HG02610 (cell line): ENCODE measurements around the gene OR56B4.
"Not testable (repeated sequence)": the region's sequence is repeated elsewhere in the genome, so short reads cannot be mapped to it uniquely, and the experiment has no call there.

Source experiments
- ATAC-seq: cut with Tn5 transposase; IDR thresholded peaks from one replicate; pipeline ENCODE4 v1.9.1; 2021; ENCODE audit warnings: mild to moderate bottlenecking, moderate library complexity; ENCODE audit not compliant: unreplicated experiment

Gene OR56B4

GRCh38 chr11:6107384-6107783 lies at the start of gene OR56B4:
Gene OR56B4 (plus strand): TSS chr11:6107684. CDS start chr11:6107779, 95 bp downstream.
- not testable (repeated sequence) for ATAC-seq

GRCh38 chr11:6061475-6061874 lies 46.0 kb upstream of the OR56B4 start:
- ATAC-seq = no peak

DNA sequence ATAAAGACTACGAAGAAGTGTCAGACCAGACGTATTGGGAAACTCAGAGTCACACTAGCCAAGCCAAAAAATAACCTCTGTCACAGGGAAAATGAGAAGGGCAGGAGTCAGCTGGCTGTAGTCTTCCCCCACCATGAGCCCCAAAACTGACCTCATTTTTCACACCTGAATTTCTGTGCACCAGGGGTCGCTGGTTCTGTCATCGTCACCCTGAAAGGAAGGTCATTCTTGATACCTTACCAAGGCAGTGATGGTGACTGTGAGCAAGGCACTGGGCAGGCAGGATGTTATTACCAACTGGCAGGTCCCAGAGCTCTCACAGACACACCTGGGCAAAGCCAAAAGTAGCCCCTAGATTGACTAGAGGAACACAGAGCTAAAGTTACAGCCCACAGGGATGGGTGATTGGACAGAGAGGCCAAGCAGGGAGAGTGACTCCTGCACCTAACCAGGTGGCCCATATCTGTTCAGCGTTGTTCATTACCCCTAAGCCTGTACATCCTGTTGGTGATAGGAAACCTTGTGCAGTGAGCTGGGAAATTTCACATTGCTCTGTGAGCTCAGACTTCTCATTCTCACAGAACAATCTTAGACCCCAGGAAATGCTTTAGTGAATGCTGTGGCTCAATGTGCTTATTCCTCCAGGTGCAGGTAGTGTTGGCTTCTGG lies 44.7 kb upstream of the OR56B4 start:
- peak; percentile 73 for ATAC-seq

- ATAC-seq = no peak
Measured at GRCh38 chr11:6067502-6067901, 40.0 kb upstream of the OR56B4 start.

DNA sequence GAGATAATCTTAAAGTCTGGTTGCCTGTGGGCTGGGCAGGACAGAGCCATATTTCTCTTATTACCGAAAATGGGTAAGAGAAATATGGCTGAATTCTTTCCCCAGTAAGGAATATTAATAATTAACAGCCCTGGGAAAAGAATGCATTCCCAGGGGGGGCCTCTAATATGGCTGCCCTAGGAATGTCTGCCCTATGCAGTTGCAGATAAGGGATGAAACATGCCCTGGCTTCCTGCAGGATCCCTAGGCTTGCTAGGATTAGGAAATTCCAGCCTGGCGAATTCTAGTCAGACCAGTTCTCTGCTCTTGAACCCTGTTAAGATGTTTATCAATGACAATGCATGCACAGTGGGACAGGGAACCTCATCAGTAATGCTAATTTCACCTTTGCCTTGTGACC lies 31.0 kb upstream of the OR56B4 start:
- not testable (repeated sequence) for ATAC-seq

- no peak for ATAC-seq
Measured at GRCh38 chr11:6077723-6078122, 29.8 kb upstream of the OR56B4 start.

DNA sequence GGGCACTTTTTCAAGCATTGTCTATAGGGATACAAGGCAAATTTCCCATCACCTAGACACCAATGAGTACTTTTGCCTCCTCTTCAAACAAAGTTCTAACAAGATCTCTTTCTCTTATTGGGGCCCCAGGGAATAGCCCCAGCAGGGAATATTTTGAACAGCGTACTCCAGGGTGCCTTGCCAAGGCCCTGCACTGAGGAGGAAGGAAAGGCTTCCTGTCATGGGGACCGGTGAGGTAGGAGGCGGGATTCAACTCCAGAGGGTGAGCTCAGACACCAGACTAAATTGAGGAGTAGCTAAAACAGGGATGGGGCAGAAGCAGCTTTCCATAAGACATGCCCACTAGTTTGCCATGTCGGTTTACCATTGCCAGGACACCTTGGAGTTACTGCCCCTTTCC lies 28.0 kb upstream of the OR56B4 start:
- ATAC-seq = no peak

DNA sequence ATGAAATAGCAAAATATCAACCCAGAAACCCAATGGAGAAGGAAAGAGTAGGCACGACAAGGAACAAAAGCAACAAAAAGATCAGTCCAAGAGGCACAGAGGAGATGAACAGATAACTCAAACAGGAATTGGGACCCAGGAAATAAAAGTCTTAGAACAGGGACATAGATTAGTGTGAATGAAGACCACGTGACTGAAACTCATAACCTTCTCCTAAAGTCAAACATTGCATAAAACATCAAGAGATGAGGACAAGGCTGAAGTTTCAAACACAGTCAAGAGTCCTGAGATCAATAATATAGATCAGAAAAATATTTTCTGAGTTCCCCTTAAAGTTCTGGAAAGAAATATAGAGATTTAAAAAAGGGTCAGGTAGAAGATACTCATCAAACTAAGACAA lies 24.4 kb upstream of the OR56B4 start:
- no peak for ATAC-seq

- no peak for ATAC-seq
Measured at GRCh38 chr11:6084587-6084986, 22.9 kb upstream of the OR56B4 start.

- no peak for ATAC-seq
Measured at GRCh38 chr11:6094186-6094585, 13.3 kb upstream of the OR56B4 start.

DNA sequence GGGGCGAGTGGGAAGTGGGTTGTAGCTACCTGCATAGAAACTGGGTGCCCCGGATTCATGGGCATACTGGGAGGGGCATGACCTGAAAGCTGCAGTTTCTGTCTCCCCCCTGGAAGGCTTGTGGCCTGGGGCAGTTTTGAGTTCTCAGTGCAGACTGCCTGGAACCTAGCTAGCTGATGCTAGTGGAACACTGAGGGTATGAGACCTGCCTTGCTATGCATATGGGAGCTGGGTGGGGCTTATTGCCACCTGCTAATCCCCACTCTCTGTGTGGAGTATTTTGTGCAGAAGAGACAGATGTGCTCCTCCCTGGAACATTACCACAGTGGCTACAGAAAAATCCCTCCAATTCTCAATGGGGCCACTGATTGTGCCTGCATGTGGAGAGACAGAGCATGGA lies 11.7 kb upstream of the OR56B4 start:
- ATAC-seq = no peak

DNA sequence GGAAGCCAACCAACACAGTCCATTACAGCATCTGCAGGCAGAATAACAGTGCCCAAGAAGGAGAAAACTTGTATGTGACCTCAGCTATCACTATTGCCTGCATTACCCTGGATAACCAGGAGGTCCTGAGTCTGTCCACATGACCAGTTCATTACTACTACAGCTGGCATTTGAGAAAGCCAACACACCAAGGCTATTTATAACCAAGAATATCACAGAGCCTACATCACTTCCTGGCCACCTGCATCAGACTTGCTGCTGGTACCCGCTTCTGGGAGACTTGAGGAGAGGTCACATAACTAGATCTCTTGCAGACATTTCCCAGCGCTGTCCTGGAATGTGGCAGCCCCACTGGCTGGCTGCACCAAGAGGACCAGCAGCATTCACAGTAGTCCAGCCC lies 11.1 kb upstream of the OR56B4 start:
- no peak for ATAC-seq

DNA sequence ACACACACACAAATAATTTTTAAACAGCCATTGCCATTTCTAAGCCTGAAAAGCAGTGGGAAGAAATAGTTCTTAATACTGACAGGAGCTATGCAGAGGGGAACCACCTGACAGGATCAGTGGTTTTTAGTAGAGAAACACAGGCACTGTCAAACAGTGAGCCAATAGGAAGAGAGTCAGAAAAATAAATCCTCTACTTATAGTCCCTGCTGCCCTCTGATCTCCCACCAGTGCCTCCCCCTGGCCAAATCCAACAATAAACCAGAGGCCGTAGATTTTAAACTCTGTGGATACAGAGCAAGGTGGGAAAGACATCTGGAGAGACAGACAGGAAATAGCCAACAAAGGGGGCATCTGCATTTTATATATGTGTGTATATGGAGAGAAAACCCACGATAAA lies 7.9 kb upstream of the OR56B4 start:
- no peak for ATAC-seq

- ATAC-seq = no peak
Measured at GRCh38 chr11:6110011-6110410, 2.5 kb downstream of the OR56B4 start.

GRCh38 chr11:6111673-6112072 lies 4.2 kb downstream of the OR56B4 start:
- no peak for ATAC-seq

GRCh38 chr11:6116638-6117037 lies 9.2 kb downstream of the OR56B4 start:
- no peak for ATAC-seq

DNA sequence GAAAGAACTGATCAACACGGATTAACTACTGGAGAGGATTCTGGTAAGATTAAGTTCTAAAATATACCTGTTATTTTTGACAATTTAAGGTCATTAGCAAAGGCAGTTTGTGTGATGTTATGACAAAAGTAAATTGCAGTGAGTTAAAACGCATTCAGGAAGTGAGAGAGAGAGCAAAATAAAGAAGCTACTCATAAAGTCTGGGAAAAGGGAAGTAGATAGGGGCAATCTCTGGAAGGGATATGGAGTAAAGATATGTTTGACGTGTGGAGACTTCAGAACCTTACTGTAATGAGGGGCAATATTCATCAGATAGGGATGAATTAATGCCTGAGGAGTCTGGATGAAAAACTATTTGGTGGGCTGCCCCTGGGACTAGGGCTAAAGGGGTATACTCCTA lies 16.8 kb downstream of the OR56B4 start:
- ATAC-seq = no peak

GRCh38 chr11:6127881-6128280 lies 20.4 kb downstream of the OR56B4 start:
- no peak for ATAC-seq

- no peak for ATAC-seq
Measured at GRCh38 chr11:6129011-6129410, 21.5 kb downstream of the OR56B4 start.

GRCh38 chr11:6129635-6130034 lies 22.2 kb downstream of the OR56B4 start:
- no peak for ATAC-seq

GRCh38 chr11:6132431-6132830 lies 24.9 kb downstream of the OR56B4 start:
- no peak for ATAC-seq

DNA sequence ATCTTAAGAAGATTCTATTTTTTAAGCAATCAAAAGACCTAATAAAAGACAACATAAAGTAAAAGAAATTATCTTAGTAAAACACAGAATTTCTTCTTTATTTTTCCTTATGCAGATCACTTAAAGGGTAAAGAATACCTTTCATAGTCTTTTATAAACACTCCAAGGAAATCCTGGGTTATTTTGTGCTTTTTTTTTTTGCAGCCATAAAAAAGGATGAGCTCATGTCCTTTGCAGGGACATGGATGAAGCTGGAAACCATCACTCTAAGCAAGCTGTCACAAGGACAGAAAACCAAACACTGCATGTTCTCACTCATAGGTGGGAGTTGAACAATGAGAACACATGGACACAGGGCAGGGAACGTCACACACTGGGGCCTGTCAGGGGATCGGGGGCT lies 28.5 kb downstream of the OR56B4 start:
- not testable (repeated sequence) for ATAC-seq

- no peak for ATAC-seq
Measured at GRCh38 chr11:6142936-6143335, 35.5 kb downstream of the OR56B4 start.
